HPDE6-E6E7 (cell line): ENCODE results near the gene BHLHE40.

ENCODE experiments used
- DNase-seq: peaks from one replicate; pipeline ENCODE4 v3.0.0; 2011; ENCODE audit warnings: missing footprints; ENCODE audit errors: extremely low spot score

The BHLHE40 gene

DNA sequence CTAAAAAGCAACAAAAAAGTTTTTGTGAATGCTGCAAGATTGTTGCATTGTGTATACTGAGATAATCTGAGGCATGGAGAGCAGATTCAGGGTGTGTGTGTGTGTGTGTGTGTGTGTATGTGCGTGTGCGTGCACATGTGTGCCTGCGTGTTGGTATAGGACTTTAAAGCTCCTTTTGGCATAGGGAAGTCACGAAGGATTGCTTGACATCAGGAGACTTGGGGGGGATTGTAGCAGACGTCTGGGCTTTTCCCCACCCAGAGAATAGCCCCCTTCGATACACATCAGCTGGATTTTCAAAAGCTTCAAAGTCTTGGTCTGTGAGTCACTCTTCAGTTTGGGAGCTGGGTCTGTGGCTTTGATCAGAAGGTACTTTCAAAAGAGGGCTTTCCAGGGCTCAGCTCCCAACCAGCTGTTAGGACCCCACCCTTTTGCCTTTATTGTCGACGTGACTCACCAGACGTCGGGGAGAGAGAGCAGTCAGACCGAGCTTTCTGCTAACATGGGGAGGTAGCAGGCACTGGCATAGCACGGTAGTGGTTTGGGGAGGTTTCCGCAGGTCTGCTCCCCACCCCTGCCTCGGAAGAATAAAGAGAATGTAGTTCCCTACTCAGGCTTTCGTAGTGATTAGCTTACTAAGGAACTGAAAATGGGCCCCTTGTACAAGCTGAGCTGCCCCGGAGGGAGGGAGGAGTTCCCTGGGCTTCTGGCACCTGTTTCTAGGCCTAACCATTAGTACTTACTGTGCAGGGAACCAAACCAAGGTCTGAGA, 4.7 kb downstream of the BHLHE40 start:
- no peak for DNase-seq

DNA sequence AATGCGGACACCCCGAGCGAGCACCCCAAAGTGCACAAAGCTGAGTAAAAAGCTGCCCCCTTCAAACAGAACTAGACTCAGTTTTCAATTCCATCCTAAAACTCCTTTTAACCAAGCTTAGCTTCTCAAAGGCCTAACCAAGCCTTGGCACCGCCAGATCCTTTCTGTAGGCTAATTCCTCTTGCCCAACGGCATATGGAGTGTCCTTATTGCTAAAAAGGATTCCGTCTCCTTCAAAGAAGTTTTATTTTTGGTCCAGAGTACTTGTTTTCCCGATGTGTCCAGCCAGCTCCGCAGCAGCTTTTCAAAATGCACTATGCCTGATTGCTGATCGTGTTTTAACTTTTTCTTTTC, 5.3 kb downstream of the BHLHE40 start:
- no peak for DNase-seq

DNA sequence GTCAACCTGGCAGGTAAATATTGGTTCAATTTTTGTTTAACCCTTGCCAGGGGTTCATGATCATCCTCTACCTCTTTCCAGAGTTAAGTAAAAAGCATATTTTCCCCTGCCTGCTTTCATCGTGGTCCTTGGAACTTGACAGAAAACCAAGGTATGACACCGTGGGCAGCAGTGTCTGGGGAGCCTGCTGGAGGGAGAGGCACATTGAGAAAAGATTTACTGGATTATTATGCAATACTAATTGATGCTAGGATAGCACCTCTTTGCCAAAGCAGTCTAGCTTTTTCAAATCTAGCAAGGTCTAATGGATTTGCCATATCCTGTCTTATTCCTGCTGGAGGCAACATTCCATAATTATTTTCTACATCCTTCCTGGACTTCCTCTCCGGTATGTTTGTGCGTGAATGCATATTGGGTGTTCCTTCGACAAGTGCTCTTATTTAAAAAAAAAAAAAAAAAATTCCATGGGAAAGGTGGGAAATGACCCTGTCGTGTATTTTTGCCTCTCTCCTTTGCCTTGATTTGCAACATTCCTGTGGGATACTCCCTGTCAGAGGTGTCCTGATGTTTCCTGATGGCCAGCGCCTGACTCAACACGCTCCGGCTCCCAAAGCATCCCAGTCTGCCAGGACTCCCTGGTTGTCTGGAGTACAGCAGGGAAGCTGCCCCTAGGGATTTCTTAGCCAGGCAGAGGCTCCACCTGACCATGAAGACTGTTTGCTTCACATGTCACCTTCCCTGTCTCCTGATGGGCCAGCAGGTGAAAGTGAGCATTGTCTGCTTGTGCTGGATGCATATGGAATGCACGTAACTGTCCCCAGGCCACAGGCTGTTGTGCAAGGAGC, 6.3 kb downstream of the BHLHE40 start:
- DNase-seq: no peak

DNA sequence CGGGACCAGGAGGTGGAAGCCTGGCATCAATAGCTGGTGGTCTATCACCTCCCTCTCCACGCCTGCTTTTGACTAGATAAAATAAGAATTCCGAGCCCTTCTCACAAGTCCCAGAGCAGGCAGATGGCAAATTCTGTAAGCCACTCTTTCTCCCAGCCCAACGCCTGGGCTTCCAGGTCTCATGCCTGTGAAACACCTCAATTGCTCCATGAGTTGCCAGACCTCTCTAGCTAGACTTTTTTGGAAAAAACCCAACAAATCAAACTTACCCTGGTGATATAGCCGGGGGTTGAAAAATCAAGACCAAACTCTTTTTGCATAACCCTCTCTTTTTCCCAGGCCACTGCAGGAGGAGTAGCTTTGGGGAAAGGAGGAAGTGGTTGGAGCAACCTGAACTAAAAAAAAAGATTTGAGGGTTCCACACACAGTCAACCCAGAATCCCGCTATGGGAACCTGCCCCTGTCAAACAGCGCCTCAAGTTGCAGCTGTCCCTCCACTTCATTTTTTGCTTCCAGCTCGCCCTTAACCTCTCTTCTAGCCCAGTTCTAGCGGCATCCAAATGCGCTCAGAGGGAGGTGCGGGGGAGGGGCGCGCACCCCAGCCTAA, 7.0 kb downstream of the BHLHE40 start:
- DNase-seq: no peak

DNA sequence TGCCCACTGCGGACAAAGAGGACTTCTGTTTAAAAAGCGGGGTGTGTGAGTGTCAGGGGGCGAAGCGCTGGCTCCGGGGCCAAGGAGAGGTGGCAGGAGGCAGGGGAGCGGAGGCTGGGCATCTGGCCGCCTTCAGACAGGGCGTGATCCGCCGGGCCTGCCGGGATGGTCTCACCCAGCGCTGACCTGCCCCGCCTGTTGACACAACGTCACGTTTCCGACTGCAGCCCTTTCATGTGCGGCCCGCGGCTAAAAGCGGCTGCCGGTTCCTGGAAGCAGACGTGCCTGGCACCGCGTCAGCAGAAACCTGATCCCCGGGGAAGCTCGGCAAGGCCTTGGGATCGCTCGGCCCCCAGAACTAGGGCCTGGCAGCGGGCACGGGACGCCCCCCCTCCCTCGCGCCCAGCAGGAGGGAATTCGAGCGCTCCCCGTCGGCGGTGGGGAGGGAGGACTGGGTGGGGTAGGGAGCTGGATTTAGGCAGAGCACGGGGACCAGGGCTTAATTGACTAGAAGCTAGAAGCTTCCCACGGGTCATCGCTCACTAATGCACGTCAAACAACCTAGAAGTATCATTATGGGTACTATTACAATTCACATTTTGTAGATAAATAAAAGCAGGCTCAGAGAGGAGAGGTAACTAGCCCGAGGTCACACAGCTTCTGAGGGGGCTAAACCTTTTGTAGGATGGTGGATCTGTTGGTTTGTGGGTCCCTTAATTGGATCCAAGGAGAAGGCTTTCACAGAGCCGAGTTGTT, 7.7 kb downstream of the BHLHE40 start:
- DNase-seq: no peak

DNA sequence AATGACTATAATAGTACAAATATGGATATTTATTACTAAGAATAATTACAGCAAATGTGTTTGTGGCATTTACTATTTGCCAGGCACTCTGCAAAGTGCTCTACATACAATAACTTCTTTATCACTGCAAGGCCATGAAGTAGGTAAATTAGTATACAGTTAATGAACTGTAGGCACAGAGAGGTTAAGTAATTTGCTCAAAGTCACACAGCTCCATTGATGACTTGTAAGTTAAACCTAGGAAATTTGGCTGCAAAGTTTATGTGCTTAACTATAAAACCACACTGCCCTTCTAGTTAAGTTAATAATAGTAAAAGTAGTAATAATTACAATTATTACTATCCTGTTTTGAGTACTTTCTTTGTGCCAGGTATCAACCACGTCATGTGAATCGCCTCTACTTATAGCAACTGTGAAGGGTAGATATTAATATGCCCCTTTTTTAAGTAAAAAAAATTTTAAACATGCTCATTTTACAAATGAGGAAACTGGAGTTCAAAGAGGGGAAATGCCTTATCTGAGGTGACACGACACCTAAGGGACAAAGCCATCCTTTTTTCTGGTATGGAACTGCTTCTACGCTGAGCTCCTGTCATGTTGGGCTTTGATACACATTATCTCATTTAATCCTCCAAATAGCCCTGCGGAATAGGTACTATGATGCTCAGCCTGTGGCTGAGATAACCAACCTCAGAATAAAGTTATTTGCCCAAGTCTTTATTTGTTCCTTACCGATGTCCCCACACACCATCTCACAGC, 8.5 kb downstream of the BHLHE40 start:
- no peak for DNase-seq

DNA sequence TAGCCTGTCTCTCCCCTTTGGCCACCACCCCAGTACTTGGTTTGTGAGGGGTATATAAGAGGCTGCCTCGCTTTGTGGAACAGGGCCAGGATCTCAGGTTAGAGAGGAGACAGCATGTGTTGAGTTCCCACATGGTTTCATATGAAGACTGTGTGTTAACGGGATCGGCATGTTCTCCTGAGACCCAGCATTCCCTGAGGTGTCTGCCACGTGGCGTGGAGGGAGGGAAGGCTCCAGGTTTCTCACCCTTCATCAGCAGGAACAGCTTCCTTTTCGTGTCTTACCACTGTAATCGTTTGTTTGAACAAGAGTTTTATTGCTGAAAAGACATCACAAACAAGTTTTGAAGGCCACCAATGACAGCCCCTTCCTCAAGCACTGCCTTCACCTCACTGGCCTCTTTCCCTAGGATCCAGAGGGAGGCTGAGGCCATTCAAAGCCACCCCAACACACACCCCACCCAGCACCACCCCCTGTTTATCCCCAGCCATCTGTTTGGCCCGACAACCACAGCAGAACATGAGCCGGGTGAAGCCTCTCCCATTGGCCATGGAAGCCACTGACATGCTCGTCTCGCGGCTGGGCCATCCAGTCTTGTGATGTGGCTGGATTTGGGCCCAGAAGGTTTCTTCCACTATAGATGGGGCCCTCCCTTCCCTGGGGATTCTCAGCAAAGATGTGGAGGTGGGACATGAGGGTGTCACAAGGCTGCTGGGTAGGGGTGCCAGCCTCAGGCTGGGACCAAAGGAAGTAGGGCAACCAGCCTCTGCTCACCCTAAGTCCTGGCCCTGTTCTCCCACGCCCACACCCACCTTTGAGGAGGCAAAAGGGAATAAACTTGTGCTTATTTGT, 10.0 kb downstream of the BHLHE40 start:
- no peak for DNase-seq

DNA sequence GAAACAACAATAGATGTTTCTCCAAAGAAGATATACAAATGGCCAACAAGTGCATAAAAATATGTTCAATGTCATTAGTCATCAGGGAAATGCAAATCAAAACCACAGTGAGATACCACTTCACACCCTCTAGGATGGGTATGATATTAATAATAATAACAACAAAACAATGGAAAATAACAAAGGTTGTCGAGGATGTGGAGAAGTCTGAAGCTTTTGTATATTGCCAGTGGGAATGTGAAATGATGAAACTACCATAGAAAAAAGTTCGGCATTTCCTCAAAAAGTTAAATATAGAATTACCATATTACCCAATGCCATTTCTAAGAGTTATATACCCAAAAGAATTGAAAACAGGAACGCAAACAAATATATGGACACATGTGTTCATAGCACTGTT, 10.8 kb downstream of the BHLHE40 start:
- no peak for DNase-seq

DNA sequence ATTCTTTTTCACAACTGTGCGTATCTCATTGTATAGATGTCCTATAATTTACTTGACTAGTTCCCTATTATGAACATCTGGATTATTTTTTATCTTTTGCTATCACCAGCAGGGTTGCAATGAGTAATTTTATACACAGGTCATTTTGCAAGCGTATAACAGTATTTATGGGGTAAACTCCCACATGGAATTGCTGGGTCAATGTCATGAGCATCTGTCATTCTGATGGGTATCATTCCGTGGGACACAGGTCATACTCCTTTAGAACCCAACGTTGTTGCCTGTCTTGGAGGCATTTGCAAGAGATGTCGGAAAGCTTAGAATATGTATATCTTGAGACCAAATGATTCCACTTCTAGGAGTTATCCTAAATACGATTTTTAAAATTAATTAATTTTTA, 12.9 kb downstream of the BHLHE40 start:
- DNase-seq: no peak

DNA sequence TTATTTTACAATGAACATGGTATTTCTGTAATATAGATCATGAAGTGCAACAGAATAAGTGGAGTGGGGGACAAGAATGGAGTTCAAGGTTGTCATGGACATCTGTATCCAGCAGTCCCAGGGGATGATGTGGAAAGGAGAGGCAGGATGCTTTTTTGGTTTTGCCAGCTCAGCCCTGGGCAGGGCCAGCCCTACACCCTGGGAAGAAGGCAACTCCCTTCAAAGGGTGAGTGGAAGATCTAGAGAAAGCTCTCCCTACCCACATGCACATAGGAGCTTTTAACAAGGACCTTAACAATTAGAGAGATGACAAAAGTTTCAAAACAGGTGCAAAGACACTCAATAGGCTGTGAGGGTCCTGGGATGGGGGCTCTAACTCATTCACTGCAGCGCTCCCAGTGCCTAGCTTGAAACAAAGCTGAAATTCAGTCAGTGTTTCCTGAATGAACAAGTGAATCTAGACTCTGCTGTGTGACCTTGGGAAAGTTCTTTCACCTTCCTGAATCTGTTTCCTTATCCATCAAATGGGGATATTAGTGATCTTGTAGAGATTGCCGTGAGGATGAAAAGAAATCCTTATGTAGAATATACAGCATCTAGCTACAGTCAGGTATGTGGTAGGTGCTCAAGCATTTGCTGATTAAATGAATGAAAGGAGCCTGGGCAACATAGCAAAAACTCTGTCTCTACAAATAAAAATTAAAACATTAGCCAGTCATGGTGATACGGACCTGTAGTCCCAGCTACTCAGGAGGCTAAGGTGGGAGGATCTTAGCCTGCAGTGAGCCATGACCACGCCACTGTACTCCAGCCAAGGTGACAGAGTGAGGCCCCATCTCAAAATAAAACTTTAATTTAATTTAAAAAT, 14.3 kb downstream of the BHLHE40 start:
- DNase-seq: no peak

DNA sequence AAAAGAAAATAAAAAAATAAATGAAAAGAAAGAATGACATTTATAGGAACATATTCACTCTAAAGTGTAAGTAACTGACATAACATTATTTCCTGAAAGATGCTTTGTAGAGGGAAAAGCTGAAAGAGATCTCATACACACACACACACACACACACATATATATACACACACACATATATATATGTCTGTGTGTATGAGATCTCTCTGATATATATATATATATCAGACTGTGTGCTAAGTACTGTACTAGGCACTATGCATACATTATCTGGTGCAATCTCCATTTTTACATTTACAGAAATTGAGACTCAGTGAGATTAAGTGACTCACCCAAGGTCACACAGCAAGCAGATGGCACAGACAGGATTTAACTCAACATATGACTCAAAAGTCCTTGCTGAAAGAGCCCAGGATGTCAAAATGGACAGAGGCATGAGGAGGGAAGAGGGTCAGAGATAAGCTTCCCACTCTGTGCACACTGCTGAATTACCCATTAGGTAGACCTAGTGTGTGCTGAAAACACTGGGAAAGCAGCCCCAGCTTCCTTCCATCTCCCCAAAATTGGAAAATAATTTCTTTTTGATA, 15.0 kb downstream of the BHLHE40 start:
- DNase-seq: no peak

DNA sequence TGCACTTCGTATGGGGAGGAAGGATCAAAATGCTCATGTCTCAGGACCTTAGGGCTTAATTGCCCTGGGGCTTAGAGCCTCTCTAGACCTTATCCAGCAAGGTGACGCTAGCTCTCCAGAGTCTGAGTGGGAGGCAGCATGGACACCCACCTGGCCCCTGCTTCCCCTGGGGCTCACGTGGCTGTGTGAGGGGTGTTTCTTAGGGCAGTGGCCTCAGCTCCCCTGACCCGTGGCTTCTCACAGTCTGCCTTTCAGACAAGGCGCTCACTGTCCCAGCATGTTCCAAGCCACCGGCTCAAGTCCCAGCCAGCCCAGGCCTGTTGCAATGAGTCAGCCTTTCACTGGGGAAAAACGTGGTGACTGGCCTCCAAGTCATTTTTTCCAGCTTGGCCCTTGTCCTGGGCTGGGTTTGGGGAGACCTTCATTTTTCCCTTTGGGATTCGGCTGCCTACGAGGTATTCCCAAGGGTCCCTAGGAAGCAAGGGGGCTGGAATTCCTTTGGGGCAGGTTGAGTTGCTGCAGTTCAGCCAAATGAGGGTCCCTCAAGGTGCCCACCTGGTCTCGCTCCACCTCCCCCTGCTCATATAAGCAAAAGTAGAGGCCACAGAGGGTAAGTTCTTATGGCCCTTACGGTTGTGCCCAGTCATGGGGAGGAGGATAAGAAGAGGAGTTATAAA, 15.7 kb downstream of the BHLHE40 start:
- DNase-seq: no peak

DNA sequence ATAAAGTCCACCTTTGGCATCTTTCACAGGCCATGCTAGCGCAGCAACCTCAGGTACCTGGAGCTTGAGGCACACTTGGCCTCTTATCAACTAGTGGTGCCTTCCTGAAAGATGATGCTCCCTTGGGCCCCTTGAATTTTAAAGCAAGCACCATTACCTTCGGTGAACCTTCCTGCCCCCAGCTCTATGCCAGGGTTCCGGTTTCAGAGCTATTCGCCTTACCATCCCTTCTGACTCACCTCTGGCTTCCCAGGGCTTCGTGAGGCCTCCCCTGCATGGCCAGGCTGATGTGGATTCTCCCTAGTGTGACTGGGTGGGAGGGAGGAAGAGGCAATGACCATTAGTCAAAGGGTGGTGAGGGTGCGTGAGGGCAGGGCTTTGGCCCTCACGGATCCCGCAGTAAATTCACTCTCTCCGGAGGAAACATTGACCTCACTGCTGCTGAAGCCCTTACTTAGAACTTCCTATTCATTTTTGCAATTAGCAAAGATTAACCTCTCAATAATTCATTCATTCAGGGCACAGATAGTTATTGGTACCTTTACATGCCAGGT, 16.3 kb downstream of the BHLHE40 start:
- DNase-seq: no peak

DNA sequence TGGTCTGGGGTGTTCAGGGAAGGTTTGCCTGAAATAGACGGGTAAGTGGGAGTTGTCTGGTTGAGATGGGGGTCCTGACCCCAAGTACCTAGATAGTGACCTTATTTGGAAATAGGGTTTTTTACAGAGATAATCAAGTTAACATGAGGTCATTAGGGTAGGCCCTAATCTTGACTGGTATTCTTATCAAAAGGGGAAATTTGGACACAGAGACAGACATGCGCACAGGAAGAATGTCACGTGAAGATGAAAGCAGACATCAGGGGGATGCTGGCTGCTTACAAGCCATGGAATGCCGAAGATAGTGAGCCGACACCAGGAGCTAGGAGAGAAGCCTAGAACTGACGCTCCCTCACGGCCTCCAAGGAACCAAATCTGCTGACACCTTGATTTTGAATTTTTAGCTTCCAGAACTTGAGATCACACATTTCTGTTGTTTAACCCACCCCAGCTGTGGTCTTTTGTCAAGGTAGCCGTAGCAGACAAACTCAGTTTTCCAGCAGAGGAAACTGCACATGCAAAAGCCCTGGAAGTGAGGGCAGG, 17.1 kb downstream of the BHLHE40 start:
- DNase-seq: no peak

DNA sequence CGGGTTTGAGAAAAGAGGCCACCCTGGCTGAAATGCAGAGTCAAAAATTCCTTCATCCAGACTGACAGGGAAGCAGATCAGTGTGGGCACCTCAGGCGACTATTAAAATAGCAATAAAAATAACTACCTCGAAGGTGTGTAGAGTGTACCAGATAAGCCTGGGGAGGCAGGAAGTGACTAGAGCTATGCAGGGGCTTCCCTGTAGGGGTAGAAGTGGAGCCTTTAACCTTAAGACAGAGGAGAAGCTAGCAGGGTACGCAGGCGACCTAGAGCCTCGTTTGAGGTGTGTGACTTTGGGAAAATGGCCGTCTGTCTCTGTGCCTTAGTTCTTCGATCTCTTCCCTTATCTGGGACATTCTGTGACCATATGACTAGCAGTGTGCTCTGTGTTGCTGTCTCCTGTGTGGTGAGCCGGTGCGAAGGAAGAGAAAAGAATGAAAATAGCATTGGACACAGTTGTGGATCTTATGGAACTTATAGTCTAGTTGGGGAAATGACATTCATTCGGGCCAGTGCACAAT, 17.6 kb downstream of the BHLHE40 start:
- no peak for DNase-seq

DNA sequence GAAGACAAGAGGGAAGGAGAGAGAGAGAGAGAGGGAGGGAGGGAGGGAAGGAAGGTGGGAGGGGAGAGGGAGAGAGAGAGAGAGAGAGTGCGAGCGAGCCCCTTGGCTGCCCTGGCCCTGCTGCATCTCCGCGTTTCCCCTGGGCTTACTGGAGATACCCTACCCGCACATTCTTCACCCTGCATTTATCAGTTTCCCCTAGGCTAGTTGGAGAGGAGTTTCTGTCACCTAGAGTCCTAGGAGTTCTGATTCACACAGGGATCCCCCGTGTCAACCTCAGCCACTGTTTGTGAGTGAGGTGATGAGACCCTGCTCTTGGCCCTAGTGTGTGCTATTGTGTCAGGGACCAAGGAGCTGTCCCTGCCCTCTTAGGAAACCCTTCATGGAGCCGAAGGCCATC, 18.7 kb downstream of the BHLHE40 start:
- no peak for DNase-seq

DNA sequence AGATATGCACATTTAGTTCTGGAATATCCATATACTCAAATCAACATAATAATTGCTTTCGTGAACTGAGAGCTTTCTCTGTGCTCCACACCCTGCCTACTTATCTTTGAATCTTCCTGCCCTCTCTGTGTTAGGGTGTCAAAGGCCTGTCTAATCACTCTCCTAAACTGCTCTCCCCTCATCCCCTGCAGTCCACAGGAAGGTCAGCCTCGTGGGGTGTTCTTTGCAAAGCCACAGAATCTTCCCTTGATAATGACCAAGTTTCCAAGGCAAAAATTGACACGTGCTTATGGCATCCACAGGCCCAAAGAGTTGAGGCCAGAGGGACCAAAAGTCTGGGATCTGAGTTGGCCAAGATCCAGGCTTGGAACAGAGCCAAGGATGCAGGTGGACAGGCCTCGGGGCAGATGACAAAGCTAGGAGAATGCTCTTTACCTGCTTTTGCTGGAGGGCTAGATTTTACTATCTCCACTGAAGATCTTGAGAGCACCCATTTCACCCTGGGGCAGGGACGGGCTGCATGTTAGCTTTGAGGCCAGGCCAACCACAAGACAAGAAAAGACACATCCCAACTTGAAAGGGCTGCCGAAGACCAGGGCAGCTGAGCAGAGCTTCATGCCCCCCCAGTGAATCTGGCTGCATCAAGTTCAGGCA, 20.4 kb downstream of the BHLHE40 start:
- no peak for DNase-seq
